Fibroblast of skin of right biceps (primary cell): Measurements from ENCODE around the gene ABHD12.
"Not testable (repeated sequence)": the region's sequence is repeated elsewhere in the genome, so short reads cannot be mapped to it uniquely, and the experiment has no call there.

Experiments used
- DNase-seq: peaks from one replicate; pipeline ENCODE4 v3.0.0-alpha.2; 2013

Gene ABHD12

GRCh38 chr20:25275813-25276532 lies 114.7 kb downstream of the ABHD12 start:
- DNase-seq = no peak

GRCh38 chr20:25274891-25275812 lies 115.5 kb downstream of the ABHD12 start:
- DNase-seq = no peak

GRCh38 chr20:25274481-25274880 lies 116.2 kb downstream of the ABHD12 start:
- DNase-seq = no peak

- DNase-seq = no peak
Measured at GRCh38 chr20:25273541-25274358, 116.9 kb downstream of the ABHD12 start.

- DNase-seq = no peak
Measured at GRCh38 chr20:25273046-25273445, 117.6 kb downstream of the ABHD12 start.

- no peak for DNase-seq
Measured at GRCh38 chr20:25272223-25273000, 118.2 kb downstream of the ABHD12 start.

GRCh38 chr20:25271486-25272222 lies 119.0 kb downstream of the ABHD12 start:
- DNase-seq = no peak

- DNase-seq = no peak
Measured at GRCh38 chr20:25270829-25271251, 119.8 kb downstream of the ABHD12 start.

- DNase-seq = no peak
Measured at GRCh38 chr20:25269833-25270170, 120.8 kb downstream of the ABHD12 start.

GRCh38 chr20:25269057-25269832 lies 121.4 kb downstream of the ABHD12 start:
- no peak for DNase-seq

- not testable (repeated sequence) for DNase-seq
Measured at GRCh38 chr20:25260770-25261437, 129.7 kb downstream of the ABHD12 start.

GRCh38 chr20:25259788-25260254 lies 130.8 kb downstream of the ABHD12 start:
- DNase-seq = no peak

- no peak for DNase-seq
Measured at GRCh38 chr20:25259358-25259757, 131.3 kb downstream of the ABHD12 start.

GRCh38 chr20:25258828-25259227 lies 131.8 kb downstream of the ABHD12 start:
- DNase-seq = no peak

- DNase-seq = no peak
Measured at GRCh38 chr20:25258476-25258805, 132.2 kb downstream of the ABHD12 start.

GRCh38 chr20:25257756-25258475 lies 132.7 kb downstream of the ABHD12 start:
- no peak for DNase-seq

- DNase-seq = no peak
Measured at GRCh38 chr20:25257130-25257529, 133.5 kb downstream of the ABHD12 start.

GRCh38 chr20:25256226-25256859 lies 134.3 kb downstream of the ABHD12 start:
- DNase-seq = no peak
